K562 (cell line): ENCODE measurements around the gene STK26. TPM values are rescaled to one million over a fixed set of nuclear protein-coding genes. Genes with fewer than 3 reads are reported as not detected.

Source experiments
- ATAC-seq: fragments of 200-7000 bp; cut with Tn5 transposase; 3 replicates; pipeline ENCODE4 v1.9.1; 2020; ENCODE audit warnings: moderate library complexity
- BruUV-seq: library from RNA; stranded (reverse); fragments of 400-500 nt; replicated peaks from 2 replicates; lab custom pipeline; 2021; lab: Mats Ljungman, UMichigan
- CTCF ChIA-PET: fragments of 300-600 bp; formaldehyde crosslinking; extraction: SDS; loops from one replicate; lab custom pipeline; 2021; ENCODE audit warnings: low intra/inter-chr PET ratio; lab: Yijun Ruan, JAX
- POLR2A ChIA-PET: fragments of 300-600, 350-650 bp; sonication (Branson Sonifier 250); formaldehyde crosslinking; extraction: SDS; loops from one replicate; lab custom pipeline; 2021; ENCODE audit warnings: antibody characterized with exemption, inconsistent platforms; lab: Yijun Ruan, JAX
- DNase-seq, 4 experiments: peaks; one replicate each; pipeline versions ENCODE4 v3.0.0 to v3.0.0-alpha.2; 2011 to 2018; ENCODE audit warnings: low spot score in 3 of 4, mixed read lengths in 3 of 4; ENCODE audit errors: extremely low read depth in 1 of 4
- FAIRE-seq: peaks from 2 replicates; lab custom pipeline; 2011; peaks lifted over from hg19 to GRCh38; lab: Jason Lieb, UNC
- H2AFZ ChIP-seq: 2 replicates; pipeline ENCODE4 v1.6.0; 2011; ENCODE audit warnings: low read depth, low read length, control low read depth, inconsistent platforms
- H3K27ac ChIP-seq: fragments of 200-600 bp; 3 replicates; pipeline ENCODE4 v1.8.0; 2011; ENCODE audit warnings: low read depth, mild to moderate bottlenecking, control low read depth, inconsistent platforms, low read length, moderate library complexity, mixed read lengths; ENCODE audit errors: extremely low read depth
- H3K27me3 ChIP-seq, 2 experiments: fragments of 300-600 bp in 1 of 2; 2 replicates in 1 of 2; 3 replicates in 1 of 2; pipeline versions ENCODE4 v1.6.0 to v1.8.0; 2011; ENCODE audit warnings: inconsistent platforms in 2 of 2, low read length in 2 of 2, mild to moderate bottlenecking in 1 of 2, mixed read lengths in 1 of 2, moderate library complexity in 1 of 2; ENCODE audit not compliant: control insufficient read depth in 2 of 2, insufficient read depth in 2 of 2
- H3K36me3 ChIP-seq: fragments of 300-600 bp; 3 replicates; pipeline ENCODE4 v1.8.0; 2011; ENCODE audit warnings: mild to moderate bottlenecking, low read length, inconsistent platforms; ENCODE audit not compliant: control insufficient read depth, insufficient read depth
- H3K4me1 ChIP-seq, 2 experiments: fragments of 200-600 bp in 1 of 2; replicated peaks in 1 of 2; 2 replicates in 1 of 2; 3 replicates in 1 of 2; pipeline versions ENCODE4 v1.5.1 to v1.8.0; 2011; ENCODE audit warnings: inconsistent platforms in 2 of 2, low read length in 2 of 2, mild to moderate bottlenecking in 1 of 2, mixed read lengths in 1 of 2, moderate library complexity in 1 of 2; ENCODE audit not compliant: control insufficient read depth in 2 of 2, insufficient read depth in 2 of 2
- H3K4me2 ChIP-seq: 2 replicates; pipeline ENCODE4 v1.6.1; 2011; ENCODE audit warnings: low read length, control low read depth, inconsistent platforms, mixed read lengths; ENCODE audit not compliant: insufficient read depth
- H3K4me3 ChIP-seq: fragments of 200-600 bp; sonication (generic), shearing (Covaris generic); 2 replicates; pipeline ENCODE4 v1.5.1; 2016; ENCODE audit warnings: control low read depth, inconsistent platforms
- H3K79me2 ChIP-seq: fragments of 200-600 bp; 3 replicates; pipeline ENCODE4 v1.8.0; 2011; ENCODE audit warnings: low read length, inconsistent platforms; ENCODE audit not compliant: control insufficient read depth, insufficient read depth
- H3K9ac ChIP-seq, 2 experiments: 2 replicates each; pipeline versions ENCODE4 v1.6.0 to v1.6.1; 2011; ENCODE audit warnings: low read depth in 2 of 2, low read length in 2 of 2, control low read depth in 1 of 2, inconsistent platforms in 1 of 2, mild to moderate bottlenecking in 1 of 2, mixed read lengths in 1 of 2; ENCODE audit not compliant: insufficient read depth in 1 of 2
- H3K9me1 ChIP-seq: one replicate; pipeline ENCODE4 v1.6.0; 2011; ENCODE audit warnings: inconsistent platforms, mild to moderate bottlenecking, low read length, moderate library complexity; ENCODE audit not compliant: control insufficient read depth, insufficient read depth
- H3K9me3 ChIP-seq: replicated peaks from 2 replicates; pipeline ENCODE4 v1.5.1; 2011; ENCODE audit warnings: low read depth, low read length, inconsistent platforms; ENCODE audit not compliant: control insufficient read depth, insufficient read depth
- H4K20me1 ChIP-seq: replicated peaks from 2 replicates; pipeline ENCODE4 v1.6.1; 2011; ENCODE audit warnings: low read length, inconsistent platforms, mixed read lengths; ENCODE audit not compliant: control insufficient read depth, insufficient read depth
- BRD4 ChIP-seq: fragments of 200-600 bp; sonication (generic); IDR thresholded peaks from 2 replicates; pipeline ENCODE4 v1.6.1; 2017; ENCODE audit warnings: inconsistent platforms
- CHAMP1 ChIP-seq: fragments of 450-650 bp; IDR thresholded peaks from 2 replicates; pipeline ENCODE4 v1.6.1; 2016; ENCODE audit warnings: mild to moderate bottlenecking
- DEAF1 ChIP-seq: fragments of 450-650 bp; formaldehyde crosslinking; IDR thresholded peaks from 2 replicates; pipeline ENCODE4 v1.4.0; 2020; ENCODE audit warnings: mild to moderate bottlenecking, moderate library complexity
- FOSL1 ChIP-seq: fragments of 200-800 bp; sonication (Bioruptor generic); conservative IDR thresholded peaks from 2 replicates; pipeline ENCODE4 v1.6.1; 2016; ENCODE audit warnings: missing genetic modification characterization, missing compliant biosample characterization
- GABPB2 ChIP-seq: fragments of 250-450 bp; sonication (Bioruptor Pico); conservative IDR thresholded peaks from 2 replicates; pipeline ENCODE4 v1.5.1; 2021; ENCODE audit warnings: mild to moderate bottlenecking
- ILF3 ChIP-seq: fragments of 450-650 bp; IDR thresholded peaks from 2 replicates; pipeline ENCODE4 v1.6.1; 2018; ENCODE audit warnings: antibody characterized with exemption, mild to moderate bottlenecking, moderate library complexity, borderline replicate concordance
- ILK ChIP-seq: fragments of 450-650 bp; IDR thresholded peaks from 2 replicates; pipeline ENCODE4 v1.6.1; 2016; ENCODE audit warnings: missing genetic modification characterization, low read depth, mild to moderate bottlenecking, missing compliant biosample characterization, moderate library complexity, borderline replicate concordance
- JUN ChIP-seq, 2 experiments: sonication (generic) in 1 of 2; formaldehyde crosslinking in 1 of 2; IDR thresholded peaks; 2 replicates each; pipeline versions ENCODE4 v1.6.1 to v1.8.0; 2012 to 2022; ENCODE audit warnings: borderline replicate concordance in 2 of 2, mild to moderate bottlenecking in 2 of 2, improper control_type of control experiment in 1 of 2, low read depth in 1 of 2, low read length in 1 of 2, missing genetic modification reagents in 1 of 2
- LARP7 ChIP-seq: fragments of 450-650 bp; IDR thresholded peaks from 2 replicates; pipeline ENCODE4 v1.6.1; 2016
- LCOR ChIP-seq: sonication (generic); formaldehyde crosslinking; IDR thresholded peaks from 2 replicates; pipeline ENCODE4 v1.8.0; 2022; ENCODE audit warnings: mild to moderate bottlenecking, missing genetic modification reagents
- MCM3 ChIP-seq: fragments of 450-650 bp; IDR thresholded peaks from 2 replicates; pipeline ENCODE4 v1.6.1; 2016
- POLR3G ChIP-seq: IDR thresholded peaks from 2 replicates; pipeline ENCODE4 v1.6.1; 2011; ENCODE audit not compliant: insufficient read length, insufficient replicate concordance; ENCODE audit errors: extremely low read depth
- RAD21 ChIP-seq, 2 experiments: fragments of 250-450 bp in 1 of 2; fragments of 450-650 bp in 1 of 2; sonication (Bioruptor Pico) in 1 of 2; formaldehyde crosslinking in 1 of 2; IDR thresholded peaks in 1 of 2; conservative IDR thresholded peaks in 1 of 2; 2 replicates each; pipeline versions ENCODE4 v1.4.0 to v1.8.0; 2020 to 2022; ENCODE audit warnings: mild to moderate bottlenecking in 2 of 2, moderate library complexity in 1 of 2
- RB1 ChIP-seq: fragments of 450-650 bp; IDR thresholded peaks from 2 replicates; pipeline ENCODE4 v1.6.1; 2017; ENCODE audit warnings: low read depth, mild to moderate bottlenecking
- SMC3 ChIP-seq: conservative IDR thresholded peaks from 2 replicates; pipeline ENCODE4 v1.6.1; 2011; ENCODE audit warnings: low read depth, low read length, improper control_type of control experiment; ENCODE audit not compliant: insufficient read depth
- ZKSCAN3 ChIP-seq: fragments of 250-450 bp; sonication (Bioruptor Pico); IDR thresholded peaks from 2 replicates; pipeline ENCODE4 v1.4.0; 2020
- ZNF140 ChIP-seq: fragments of 250-450 bp; sonication (Bioruptor Pico); IDR thresholded peaks from 2 replicates; pipeline ENCODE4 v1.8.0; 2021; ENCODE audit warnings: moderate library complexity, mild to moderate bottlenecking, inconsistent platforms
- ZNF764 ChIP-seq: fragments of 250-450 bp; sonication (Bioruptor Pico); IDR thresholded peaks from 2 replicates; pipeline ENCODE4 v1.4.0; 2020; ENCODE audit warnings: low read depth, mild to moderate bottlenecking, moderate library complexity
- WGBS: fragments of 100-300 bp; shearing (Covaris generic); methylation state at CpG from one replicate; pipeline ENCODE4 v1.1.6; 2016; ENCODE audit warnings: low coverage, mixed read lengths; ENCODE audit not compliant: insufficient coverage; ENCODE audit errors: missing lambda C conversion rate; 5-methylcytosine and 5-hydroxymethylcytosine counted together
- in situ Hi-C: fragments of 300-500 bp; cut with MboI; formaldehyde crosslinking; loops from 4 replicates; pipeline ENCODE4 v1.15.0; 2018; ENCODE audit warnings: inconsistent platforms, mixed read lengths
- intact Hi-C: fragments of 100-400 bp; cut with micrococcal nuclease; formaldehyde crosslinking; loops from 2 replicates; pipeline ENCODE4 v1.14.2; 2022
- polyA plus RNA-seq, 8 experiments: library from polyadenylated mRNA; depleted of rRNA in 4 of 8; stranded (reverse) in 5 of 8; unstranded in 3 of 8; fragments of >200 nt; fragmentation: Nextera tagmentation in 2 of 8; fragmentation: Illumina TruSeq in 1 of 8; extraction: Ambion mirVana in 2 of 8; extraction: Trizol in 1 of 8; gene quantifications; 2 replicates each; pipeline versions ENCODE4 v1.2.1 to v1.2.3, GENCODE V29; 2011 to 2014; ENCODE audit warnings: inconsistent platforms in 1 of 8, missing spikeins in 1 of 8
- total RNA-seq, 7 experiments: library from RNA; depleted of rRNA in 6 of 7; stranded (reverse); fragments of >200 nt in 6 of 7; fragmentation: Illumina TruSeq in 2 of 7; extraction: Trizol in 2 of 7; gene quantifications; 2 replicates each; pipeline versions ENCODE4 v1.2.1 to v1.2.3, GENCODE V29; 2011 to 2021; ENCODE audit warnings: low replicate concordance in 1 of 7

The STK26 gene
- total and polyA plus RNA-seq, 9 of the 15 experiments (the other 6 are each of a cell fraction or from before 2014, with no cell fraction given), result 28.1 to 72.9 (median 50.1) TPM

DNA sequence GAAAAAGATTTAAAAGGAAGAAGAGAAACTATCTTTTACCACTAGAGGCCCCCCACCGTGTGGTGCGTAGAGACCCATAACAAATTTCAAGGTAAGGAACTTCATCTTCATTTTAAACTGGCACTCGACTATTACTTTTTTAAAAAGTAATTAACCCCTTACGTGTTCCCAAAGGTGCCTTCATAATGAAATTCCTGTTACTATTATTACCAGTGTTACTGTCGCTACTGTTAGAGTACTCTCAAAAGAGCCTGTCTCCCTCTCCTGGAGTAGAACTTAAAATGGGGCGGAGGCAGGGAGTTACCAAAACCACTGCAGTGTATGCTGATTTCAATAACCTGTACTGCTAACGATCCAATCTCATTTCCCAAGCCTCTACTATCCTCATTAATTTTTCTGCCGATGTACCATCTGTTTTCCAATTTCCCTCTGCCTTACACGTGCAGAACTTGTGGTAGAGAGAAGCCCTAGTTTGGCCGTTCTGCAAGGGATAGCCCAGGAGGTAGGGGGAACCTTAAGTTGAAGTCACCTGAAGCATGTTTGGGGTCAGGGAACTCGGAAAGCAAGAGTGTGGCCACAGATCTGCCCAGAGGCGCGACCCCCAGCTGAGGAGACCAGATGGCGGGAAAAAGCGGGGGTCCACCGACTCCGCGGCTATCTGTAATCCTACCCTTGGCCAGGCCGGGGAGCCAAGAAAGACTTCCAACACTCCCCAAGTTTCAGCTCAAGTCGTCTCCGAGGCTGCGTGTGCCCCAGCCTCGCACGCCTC, 720 bp upstream of the STK26 start:
- in situ Hi-C loops (no loop called here), intact Hi-C loops (loop anchor here (2.0 to 5.0 kb wide), 3 partner anchors 22 to 195 kb away; partner anchors contain the start of gene RAP2C)
- peak overlapping the region; percentile 95 for H3K4me3 ChIP-seq
- H3K79me2 ChIP-seq, result peaks cover 60% of the 10 kb centered on the region
- peak; percentile 45 for ATAC-seq
- H2AFZ ChIP-seq, result peak overlapping the region; percentile 96
- peaks cover 9 to 21% of the 10 kb centered on the region in 2 experiments; a peak in 3 of 5 replicates for H3K4me1 ChIP-seq
- BruUV-seq, result TSS peak; percentile 63
- no peaks in the 10 kb centered on the region for H4K20me1 ChIP-seq
- H3K4me2 ChIP-seq, result peak overlapping the region; percentile 95
- no peaks in the 10 kb centered on the region for H3K9me3 ChIP-seq
- peaks cover 7% of the 10 kb centered on the region for H3K36me3 ChIP-seq
- peak; percentile 83 for FAIRE-seq
- peak overlapping the region; percentile 87 to 98 for H3K9ac ChIP-seq
- WGBS, result 1% methylated on average over 22 of the region's 24 CpGs
- DNase-seq, result peak; percentile 8 to 54 (median 20)
- ChIA-PET POLR2A (interaction anchor here (0.7 to 1.5 kb wide), 5 partner anchors 11 to 184 kb away, joined by 3 to 7 read pairs (median 3); no protein-coding TSS in a partner anchor), CTCF (interaction anchor here (0.5 kb wide), 1 partner anchor 64 kb away, joined by 3 read pairs; no protein-coding TSS in a partner anchor)
- no peaks in the 10 kb centered on the region for H3K27me3 ChIP-seq
- H3K9me1 ChIP-seq, result no peaks in the 10 kb centered on the region
- H3K27ac ChIP-seq, result peak overlapping the region; percentile 89
- TF ChIP-seq RAD21 (CRISPR knock-in tag; conservative IDR thresholded peaks at IDR 0.05 in 1 of 2, IDR thresholded peaks at IDR 0.05 in 1 of 2), result peak; percentile 45 to 53
- 0 out of 2 replicates have a peak, but pooled peaks have one; percentile 25 for TF ChIP-seq FOSL1 (tag)
- 0 out of 2 replicates have a peak, but pooled peaks have one; percentile 9 for TF ChIP-seq SMC3
- TF ChIP-seq RB1, result 0 out of 2 replicates have a peak, but pooled peaks have one; percentile 35
- TF ChIP-seq ILF3, result no peak
- no peak for TF ChIP-seq ILK (tag)
- TF ChIP-seq BRD4, result no peak
- no peak for TF ChIP-seq MCM3
- TF ChIP-seq GABPB2 (CRISPR knock-in tag), result no peak
- TF ChIP-seq ZNF764 (CRISPR knock-in tag), result no peak
- TF ChIP-seq LARP7, result no peak
- no peak for TF ChIP-seq POLR3G
- no peak for TF ChIP-seq JUN (IDR thresholded peaks at IDR 0.05; ENCODE audit: borderline replicate concordance, low read depth, low read length)
- 0 out of 2 replicates have a peak, but pooled peaks have one; percentile 9 for TF ChIP-seq JUN (CRISPR knock-in tag; IDR thresholded peaks at IDR 0.05; ENCODE audit: borderline replicate concordance)
- peak; percentile 32; the same call in 1 of the 2 replicates for TF ChIP-seq DEAF1 (CRISPR knock-in tag)
- no peak for TF ChIP-seq ZNF140 (CRISPR knock-in tag)
- no peak for TF ChIP-seq LCOR (CRISPR knock-in tag)
- TF ChIP-seq CHAMP1, result no peak
- TF ChIP-seq ZKSCAN3 (CRISPR knock-in tag), result no peak
